K562 (cell line): Measurements from ENCODE around the gene CRYBG2. TPM values are rescaled to one million over a fixed set of nuclear protein-coding genes. Genes with fewer than 3 reads are reported as not detected.

Experiments used
- AFF4 ChIP-seq: sonication (generic); formaldehyde crosslinking; IDR thresholded peaks from 2 replicates; pipeline ENCODE4 v1.8.0; 2023; ENCODE audit warnings: mild to moderate bottlenecking, missing genetic modification reagents
- FOS ChIP-seq: IDR thresholded peaks from 3 replicates; pipeline ENCODE4 v1.6.1; 2011; ENCODE audit not compliant: insufficient read length; ENCODE audit errors: extremely low read depth
- FOXJ2 ChIP-seq: fragments of 200-800 bp; sonication (Bioruptor generic); IDR thresholded peaks from 2 replicates; pipeline ENCODE4 v1.6.1; 2016; ENCODE audit warnings: missing genetic modification characterization, missing compliant biosample characterization
- HNRNPK ChIP-seq: fragments of 200-400 bp; formaldehyde crosslinking; IDR thresholded peaks from one replicate; pipeline ENCODE4 v1.6.1; 2018; ENCODE audit warnings: mild to moderate bottlenecking, low read depth, low read length; ENCODE audit not compliant: poor library complexity, severe bottlenecking
- KDM4B ChIP-seq, 2 experiments: fragments of 450-650 bp in 1 of 2; sonication (generic) in 1 of 2; IDR thresholded peaks; 2 replicates each; pipeline ENCODE4 v1.6.1; 2016 to 2017; ENCODE audit warnings: borderline replicate concordance in 2 of 2, antibody characterized with exemption in 1 of 2, low read depth in 1 of 2, mild to moderate bottlenecking in 1 of 2
- NFIX ChIP-seq: fragments of 250-450 bp; sonication (Bioruptor Pico); IDR thresholded peaks from 2 replicates; pipeline ENCODE4 v1.4.0; 2020; ENCODE audit warnings: low read depth, mild to moderate bottlenecking, moderate library complexity
- ZBTB34 ChIP-seq: fragments of 250-450 bp; sonication (Bioruptor Pico); IDR thresholded peaks from 2 replicates; pipeline ENCODE4 v1.8.0; 2021; ENCODE audit warnings: mild to moderate bottlenecking, moderate library complexity
- ZNF121 ChIP-seq: sonication (generic); formaldehyde crosslinking; conservative IDR thresholded peaks from 2 replicates; pipeline ENCODE4 v1.8.0; 2022; ENCODE audit warnings: missing genetic modification reagents
- polyA plus RNA-seq, 8 experiments: library from polyadenylated mRNA; depleted of rRNA in 4 of 8; stranded (reverse) in 5 of 8; unstranded in 3 of 8; fragments of >200 nt; fragmentation: Nextera tagmentation in 2 of 8; fragmentation: Illumina TruSeq in 1 of 8; extraction: Ambion mirVana in 2 of 8; extraction: Trizol in 1 of 8; gene quantifications; 2 replicates each; pipeline versions ENCODE4 v1.2.1 to v1.2.3, GENCODE V29; 2011 to 2014; ENCODE audit warnings: inconsistent platforms in 1 of 8, missing spikeins in 1 of 8
- total RNA-seq, 7 experiments: library from RNA; depleted of rRNA in 6 of 7; stranded (reverse); fragments of >200 nt in 6 of 7; fragmentation: Illumina TruSeq in 2 of 7; extraction: Trizol in 2 of 7; gene quantifications; 2 replicates each; pipeline versions ENCODE4 v1.2.1 to v1.2.3, GENCODE V29; 2011 to 2021; ENCODE audit warnings: low replicate concordance in 1 of 7
- TF ChIP-seq, protein P1 (sequence below), 2 experiments: fragments of 450-650 bp; IDR thresholded peaks; 2 replicates each; pipeline ENCODE4 v1.6.1; 2016; ENCODE audit warnings: mild to moderate bottlenecking in 2 of 2, borderline replicate concordance in 1 of 2, low read depth in 1 of 2, moderate library complexity in 1 of 2
- TF ChIP-seq, protein P2 (sequence below): fragments of 200-800 bp; sonication (Bioruptor generic); IDR thresholded peaks from 2 replicates; pipeline ENCODE4 v1.6.1; 2017; ENCODE audit warnings: missing genetic modification characterization, missing compliant biosample characterization

The CRYBG2 gene
- total and polyA plus RNA-seq, 9 of the 15 experiments (the other 6 are each of a cell fraction or from before 2014, with no cell fraction given): 0.39 to 8.5 (median 3.7) TPM

GRCh38 chr1:26284597-26285347, 69.2 kb downstream of the CRYBG2 start (continued):
- TF ChIP-seq, protein P1, sequence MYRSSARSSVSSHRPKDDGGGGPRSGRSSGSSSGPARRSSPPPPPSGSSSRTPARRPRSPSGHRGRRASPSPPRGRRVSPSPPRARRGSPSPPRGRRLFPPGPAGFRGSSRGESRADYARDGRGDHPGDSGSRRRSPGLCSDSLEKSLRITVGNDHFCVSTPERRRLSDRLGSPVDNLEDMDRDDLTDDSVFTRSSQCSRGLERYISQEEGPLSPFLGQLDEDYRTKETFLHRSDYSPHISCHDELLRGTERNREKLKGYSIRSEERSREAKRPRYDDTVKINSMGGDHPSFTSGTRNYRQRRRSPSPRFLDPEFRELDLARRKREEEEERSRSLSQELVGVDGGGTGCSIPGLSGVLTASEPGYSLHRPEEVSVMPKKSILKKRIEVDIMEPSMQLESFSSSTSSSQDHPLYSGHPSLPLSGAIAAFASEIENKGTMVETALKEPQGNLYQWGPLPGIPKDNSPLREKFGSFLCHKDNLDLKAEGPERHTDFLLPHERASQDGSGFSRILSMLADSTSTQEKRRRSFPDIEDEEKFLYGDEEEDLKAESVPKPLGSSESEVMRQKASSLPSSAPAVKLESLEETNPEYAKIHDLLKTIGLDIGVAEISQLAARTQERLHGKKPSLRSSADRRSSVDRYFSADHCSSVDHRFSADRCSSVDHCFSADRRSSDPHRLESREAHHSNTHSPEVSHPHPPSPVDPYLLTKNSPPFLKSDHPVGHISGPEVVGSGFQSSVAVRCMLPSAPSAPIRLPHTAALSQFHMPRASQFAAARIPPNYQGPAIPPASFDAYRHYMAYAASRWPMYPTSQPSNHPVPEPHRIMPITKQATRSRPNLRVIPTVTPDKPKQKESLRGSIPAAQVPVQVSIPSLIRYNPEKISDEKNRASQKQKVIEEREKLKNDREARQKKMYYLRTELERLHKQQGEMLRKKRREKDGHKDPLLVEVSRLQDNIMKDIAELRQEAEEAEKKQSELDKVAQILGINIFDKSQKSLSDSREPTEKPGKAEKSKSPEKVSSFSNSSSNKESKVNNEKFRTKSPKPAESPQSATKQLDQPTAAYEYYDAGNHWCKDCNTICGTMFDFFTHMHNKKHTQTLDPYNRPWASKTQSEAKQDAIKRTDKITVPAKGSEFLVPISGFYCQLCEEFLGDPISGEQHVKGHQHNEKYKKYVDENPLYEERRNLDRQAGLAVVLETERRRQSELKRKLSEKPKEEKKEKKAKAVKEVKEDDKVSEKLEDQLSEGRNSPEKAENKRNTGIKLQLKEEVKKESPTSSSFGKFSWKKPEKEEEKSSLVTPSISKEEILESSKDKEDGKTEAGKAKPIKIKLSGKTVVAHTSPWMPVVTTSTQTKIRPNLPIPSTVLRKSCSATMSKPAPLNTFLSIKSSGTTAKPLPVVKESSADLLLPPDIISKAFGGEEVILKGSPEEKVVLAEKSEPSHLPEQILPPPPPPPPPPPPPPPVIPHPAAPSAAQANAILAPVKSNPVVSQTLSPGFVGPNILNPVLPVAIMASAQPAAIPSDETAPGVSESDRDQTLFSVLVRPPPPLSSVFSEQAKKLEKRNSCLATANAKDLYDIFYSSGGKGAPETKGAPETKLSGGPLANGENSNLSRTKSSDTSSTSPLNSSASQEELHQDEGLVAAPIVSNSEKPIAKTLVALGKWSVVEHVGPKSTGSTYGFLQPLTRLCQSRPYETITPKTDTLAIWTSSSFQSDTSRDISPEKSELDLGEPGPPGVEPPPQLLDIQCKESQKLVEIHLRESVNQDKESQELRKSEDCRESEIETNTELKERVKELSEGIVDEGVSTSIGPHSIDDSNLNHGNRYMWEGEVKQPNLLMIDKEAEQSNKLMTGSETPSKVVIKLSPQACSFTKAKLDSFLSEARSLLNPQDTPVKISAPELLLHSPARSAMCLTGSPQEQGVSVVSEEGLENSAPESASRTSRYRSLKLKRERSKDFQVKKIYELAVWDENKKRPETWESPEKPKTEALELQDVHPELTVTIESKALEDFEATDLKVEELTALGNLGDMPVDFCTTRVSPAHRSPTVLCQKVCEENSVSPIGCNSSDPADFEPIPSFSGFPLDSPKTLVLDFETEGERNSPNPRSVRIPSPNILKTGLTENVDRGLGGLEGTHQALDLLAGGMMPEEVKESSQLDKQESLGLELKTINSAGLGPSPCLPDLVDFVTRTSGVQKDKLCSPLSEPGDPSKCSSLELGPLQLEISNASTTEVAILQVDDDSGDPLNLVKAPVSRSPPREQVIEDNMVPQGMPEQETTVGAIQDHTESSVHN (IDR thresholded peaks at IDR 0.05; ENCODE audit: borderline replicate concordance in 1 of 2, low read depth in 1 of 2): peak in 1 of 2 experiments; percentile 78; a peak in 1 of 4 replicates
- TF ChIP-seq NFIX (CRISPR knock-in tag) (no peak), FOS (peak; percentile 88), KDM4B (IDR thresholded peaks at IDR 0.05; ENCODE audit: borderline replicate concordance in 2 of 2, low read depth in 1 of 2) (no peak; a peak in 1 of 4 replicates), FOXJ2 (tag) (no peak), AFF4 (CRISPR knock-in tag) (no peak), ZNF121 (CRISPR knock-in tag) (no peak), ZBTB34 (CRISPR knock-in tag) (peak; percentile 14; the same call in 1 of the 2 replicates), HNRNPK (no peak)
- TF ChIP-seq, protein P2, sequence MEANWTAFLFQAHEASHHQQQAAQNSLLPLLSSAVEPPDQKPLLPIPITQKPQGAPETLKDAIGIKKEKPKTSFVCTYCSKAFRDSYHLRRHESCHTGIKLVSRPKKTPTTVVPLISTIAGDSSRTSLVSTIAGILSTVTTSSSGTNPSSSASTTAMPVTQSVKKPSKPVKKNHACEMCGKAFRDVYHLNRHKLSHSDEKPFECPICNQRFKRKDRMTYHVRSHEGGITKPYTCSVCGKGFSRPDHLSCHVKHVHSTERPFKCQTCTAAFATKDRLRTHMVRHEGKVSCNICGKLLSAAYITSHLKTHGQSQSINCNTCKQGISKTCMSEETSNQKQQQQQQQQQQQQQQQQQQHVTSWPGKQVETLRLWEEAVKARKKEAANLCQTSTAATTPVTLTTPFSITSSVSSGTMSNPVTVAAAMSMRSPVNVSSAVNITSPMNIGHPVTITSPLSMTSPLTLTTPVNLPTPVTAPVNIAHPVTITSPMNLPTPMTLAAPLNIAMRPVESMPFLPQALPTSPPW (CRISPR knock-in tag): peak; percentile 84
